HG03108 (cell line): ENCODE results near the gene GFY.
"Not testable (repeated sequence)": the region's sequence is repeated elsewhere in the genome, so short reads cannot be mapped to it uniquely, and the experiment has no call there.

Source experiments
- ATAC-seq: cut with Tn5 transposase; IDR thresholded peaks from one replicate; pipeline ENCODE4 v1.9.1; 2021; ENCODE audit warnings: moderate library complexity; ENCODE audit not compliant: unreplicated experiment

GFY gene

DNA sequence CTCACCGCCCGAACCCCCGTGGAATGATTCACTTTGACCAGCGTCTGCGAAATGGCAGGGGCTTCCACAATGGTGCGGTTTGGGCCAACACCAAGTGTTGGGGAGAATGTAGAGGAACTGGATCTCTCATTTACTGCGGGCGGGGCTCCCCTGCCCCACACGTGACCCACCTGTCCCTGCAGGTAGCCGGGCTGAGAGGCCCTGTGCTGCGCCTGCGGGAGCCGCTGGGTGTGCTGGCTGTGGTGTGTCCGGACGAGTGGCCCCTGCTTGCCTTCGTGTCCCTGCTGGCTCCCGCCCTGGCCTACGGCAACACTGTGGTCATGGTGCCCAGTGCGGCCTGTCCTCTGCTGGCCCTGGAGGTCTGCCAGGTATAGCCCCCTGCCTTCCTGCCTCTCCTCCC, 43.0 kb downstream of the GFY start:
- no peak for ATAC-seq

DNA sequence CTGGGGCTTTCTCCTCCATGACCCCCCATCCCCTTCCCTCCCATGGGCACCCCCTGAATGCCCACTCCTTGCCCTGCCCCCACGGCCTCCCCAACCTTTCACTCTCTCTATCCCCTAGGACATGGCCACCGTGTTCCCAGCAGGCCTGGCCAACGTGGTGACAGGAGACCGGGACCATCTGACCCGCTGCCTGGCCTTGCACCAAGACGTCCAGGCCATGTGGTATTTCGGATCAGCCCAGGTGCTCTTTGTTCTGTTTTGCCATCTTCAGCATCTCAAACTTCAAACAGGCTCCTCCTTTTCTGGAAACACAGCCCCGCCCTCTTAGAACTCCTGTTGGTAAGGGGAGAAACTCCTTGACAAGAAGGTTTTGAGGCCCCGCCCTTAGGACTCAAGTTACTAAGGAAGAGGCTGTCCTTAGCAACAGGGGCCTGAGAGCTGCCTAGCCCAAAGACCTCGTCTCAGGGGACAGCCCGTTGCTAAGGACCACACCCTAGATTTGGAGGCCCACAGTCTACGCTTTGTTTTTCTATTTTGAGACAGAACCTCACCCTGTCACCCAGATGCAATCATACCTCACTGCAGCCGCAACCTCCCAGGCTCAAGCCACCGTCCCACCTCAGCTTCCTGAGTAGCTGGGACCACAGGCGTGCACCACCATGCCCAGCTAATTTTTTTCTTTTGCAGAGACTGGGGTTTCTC, 43.7 kb downstream of the GFY start:
- peak; percentile 52 for ATAC-seq

GRCh38 chr19:49469828-49470614, 44.8 kb downstream of the GFY start:
- ATAC-seq, result peak; percentile 43

- no peak for ATAC-seq
Observed at GRCh38 chr19:49470615-49470978, 45.4 kb downstream of the GFY start.

DNA sequence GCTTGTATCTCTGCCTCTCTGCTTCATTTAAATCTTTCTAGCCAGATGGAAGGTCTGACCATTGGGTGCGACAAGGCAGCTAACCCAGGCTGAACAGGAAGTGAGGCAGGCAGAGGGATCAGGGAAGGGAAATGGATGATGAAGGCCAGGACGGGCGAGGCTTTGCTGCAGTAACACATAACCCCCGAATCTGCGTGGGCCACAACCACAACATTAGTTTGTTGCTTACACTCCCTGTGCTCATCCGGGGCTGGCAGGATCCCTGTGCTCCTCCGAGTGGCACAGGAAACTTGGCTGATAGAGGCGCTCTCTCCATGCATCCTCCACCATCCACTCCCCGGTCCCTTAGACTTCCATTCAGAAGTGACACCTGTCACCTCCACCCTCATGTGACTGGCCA, 47.7 kb downstream of the GFY start:
- no peak for ATAC-seq

- ATAC-seq, result not testable (repeated sequence)
Observed at GRCh38 chr19:49473501-49473867, 48.3 kb downstream of the GFY start.

DNA sequence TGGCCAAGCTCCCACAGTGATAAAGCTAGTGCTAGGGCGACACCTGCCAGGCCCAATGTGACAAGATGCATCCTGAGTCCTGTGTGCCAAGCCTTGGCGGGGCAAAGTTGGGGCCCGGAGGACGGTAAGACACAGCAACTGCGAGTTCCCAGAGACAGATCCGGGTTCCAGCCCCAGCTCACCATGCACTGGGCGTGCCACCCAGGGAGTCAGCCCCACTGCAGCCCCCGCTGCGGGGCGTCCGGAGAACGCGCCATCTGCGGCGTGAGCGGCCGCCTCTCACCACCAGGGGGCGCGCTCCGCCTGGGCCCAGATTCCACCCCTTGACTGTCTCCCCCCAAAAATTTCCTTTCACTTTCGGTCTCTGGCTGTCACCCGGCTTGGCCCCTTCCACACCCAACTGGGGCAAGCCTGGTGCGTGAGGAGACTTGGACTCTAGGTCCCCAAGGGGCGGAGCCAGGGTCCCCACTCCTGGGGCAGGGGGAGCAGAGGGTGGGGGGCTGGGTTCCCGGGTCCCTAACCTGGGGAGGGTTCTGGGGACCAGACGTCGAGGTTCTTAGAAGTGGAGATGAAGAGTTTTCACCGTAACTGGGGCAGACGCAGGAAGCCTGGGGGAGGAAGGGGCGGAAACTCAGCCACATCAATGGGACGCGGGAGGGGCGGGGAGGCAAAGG, 48.8 kb downstream of the GFY start, which contains the start of gene FLT3LG:
TSS of gene FLT3LG (plus strand) at position 348 of the 674 bp plus-strand sequence. CDS start 425 bp downstream, outside the sequence.
- peak; percentile 50 for ATAC-seq

DNA sequence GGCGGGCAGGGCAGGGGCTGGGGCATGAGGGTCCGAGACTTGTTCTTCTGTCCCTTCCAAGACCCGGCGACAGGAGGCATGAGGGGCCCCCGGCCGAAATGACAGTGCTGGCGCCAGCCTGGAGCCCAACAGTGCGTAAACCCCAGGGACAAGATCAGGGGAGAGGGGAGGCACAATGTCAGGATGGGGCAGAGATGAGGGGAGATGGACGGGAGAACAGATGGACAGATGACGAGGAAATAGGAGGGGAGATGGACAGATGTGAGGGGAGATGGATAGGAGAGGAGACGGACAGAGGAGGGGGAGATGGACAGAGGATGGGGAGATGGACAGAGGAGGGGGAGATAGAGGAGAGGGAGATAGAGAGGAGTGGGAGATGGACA, 49.3 kb downstream of the GFY start:
- ATAC-seq, result no peak

DNA sequence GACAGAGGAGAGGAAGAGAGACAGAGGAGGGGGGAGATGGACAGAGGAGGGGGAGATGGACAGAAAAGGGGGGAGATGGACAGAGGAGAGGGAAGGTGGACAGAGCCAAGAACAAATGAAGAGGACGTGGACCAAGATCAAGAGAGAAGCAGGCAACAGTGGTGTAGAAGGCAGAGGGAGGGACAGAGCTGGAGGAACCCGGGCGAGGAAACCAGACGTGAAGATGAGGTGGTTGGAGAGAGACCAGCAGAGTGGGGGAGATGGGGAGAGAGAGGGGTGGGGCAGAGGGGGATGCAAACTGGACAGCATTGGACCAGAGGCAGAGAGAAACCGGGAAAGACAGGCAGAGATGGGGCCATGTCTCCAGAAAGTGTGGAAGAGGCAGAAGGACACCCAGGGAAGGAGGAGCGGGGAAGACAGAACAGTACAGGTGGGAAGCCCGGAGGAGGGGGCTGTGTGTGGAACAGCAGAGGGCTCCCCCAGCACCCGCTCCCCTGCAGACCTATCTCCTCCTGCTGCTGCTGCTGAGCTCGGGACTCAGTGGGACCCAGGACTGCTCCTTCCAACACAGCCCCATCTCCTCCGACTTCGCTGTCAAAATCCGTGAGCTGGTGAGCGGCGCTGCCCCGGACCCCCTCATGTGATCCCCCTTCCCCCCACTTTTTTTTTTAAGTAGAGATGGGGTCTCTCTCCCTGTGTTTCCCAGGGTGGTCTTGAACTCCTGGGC, 50.2 kb downstream of the GFY start:
- no peak for ATAC-seq

GRCh38 chr19:49475995-49476880, 51.0 kb downstream of the GFY start:
- no peak for ATAC-seq
